GM18502 (cell line): ENCODE data around the gene KIF21A.

Experiments used
- ATAC-seq: cut with Tn5 transposase; IDR thresholded peaks from one replicate; pipeline ENCODE4 v1.9.1; 2021; ENCODE audit warnings: mild to moderate bottlenecking; ENCODE audit not compliant: unreplicated experiment, poor library complexity

KIF21A gene

GRCh38 chr12:39431797-39432196 is 11.1 kb downstream of the KIF21A start:
- no peak for ATAC-seq

GRCh38 chr12:39431002-39431796 is 11.7 kb downstream of the KIF21A start:
- no peak for ATAC-seq

- ATAC-seq = no peak
These were observed 13.1 kb downstream of the KIF21A start for GRCh38 chr12:39429809-39430208.

GRCh38 chr12:39427360-39427808 is 15.5 kb downstream of the KIF21A start:
- no peak for ATAC-seq

GRCh38 chr12:39426636-39427240 is 16.2 kb downstream of the KIF21A start:
- ATAC-seq = no peak

GRCh38 chr12:39420043-39420442 is 22.9 kb downstream of the KIF21A start:
- no peak for ATAC-seq

- no peak for ATAC-seq
These were observed 23.4 kb downstream of the KIF21A start for GRCh38 chr12:39419471-39419870.

- ATAC-seq = no peak
These were observed 25.0 kb downstream of the KIF21A start for GRCh38 chr12:39417916-39418315.

GRCh38 chr12:39413836-39414771 is 28.8 kb downstream of the KIF21A start:
- ATAC-seq = no peak

GRCh38 chr12:39412210-39412609 is 30.7 kb downstream of the KIF21A start:
- ATAC-seq = no peak

- no peak for ATAC-seq
These were observed 36.7 kb downstream of the KIF21A start for GRCh38 chr12:39406262-39406661.

GRCh38 chr12:39405580-39405979 is 37.3 kb downstream of the KIF21A start:
- no peak for ATAC-seq

- no peak for ATAC-seq
These were observed 38.9 kb downstream of the KIF21A start for GRCh38 chr12:39404000-39404399.

GRCh38 chr12:39403376-39403775 is 39.5 kb downstream of the KIF21A start:
- ATAC-seq = no peak

- ATAC-seq = no peak
These were observed 40.0 kb downstream of the KIF21A start for GRCh38 chr12:39402922-39403321.

- no peak for ATAC-seq
These were observed 41.5 kb downstream of the KIF21A start for GRCh38 chr12:39401459-39401858.

- no peak for ATAC-seq
These were observed 47.1 kb downstream of the KIF21A start for GRCh38 chr12:39395866-39396265.

GRCh38 chr12:39393890-39394289 is 49.0 kb downstream of the KIF21A start:
- no peak for ATAC-seq

GRCh38 chr12:39393179-39393578 is 49.7 kb downstream of the KIF21A start:
- ATAC-seq = no peak

GRCh38 chr12:39392154-39392925 is 50.6 kb downstream of the KIF21A start:
- ATAC-seq = no peak
